ENCODE results near the gene TXNDC9.
"Not testable (repeated sequence)": the region's sequence is repeated elsewhere in the genome, so short reads cannot be mapped to it uniquely, and the experiment has no call there.

TXNDC9 gene

GRCh38 chr2:99317873-99318200 is 18.3 kb downstream of the TXNDC9 start:
- not testable (repeated sequence) for DNase-seq

DNA sequence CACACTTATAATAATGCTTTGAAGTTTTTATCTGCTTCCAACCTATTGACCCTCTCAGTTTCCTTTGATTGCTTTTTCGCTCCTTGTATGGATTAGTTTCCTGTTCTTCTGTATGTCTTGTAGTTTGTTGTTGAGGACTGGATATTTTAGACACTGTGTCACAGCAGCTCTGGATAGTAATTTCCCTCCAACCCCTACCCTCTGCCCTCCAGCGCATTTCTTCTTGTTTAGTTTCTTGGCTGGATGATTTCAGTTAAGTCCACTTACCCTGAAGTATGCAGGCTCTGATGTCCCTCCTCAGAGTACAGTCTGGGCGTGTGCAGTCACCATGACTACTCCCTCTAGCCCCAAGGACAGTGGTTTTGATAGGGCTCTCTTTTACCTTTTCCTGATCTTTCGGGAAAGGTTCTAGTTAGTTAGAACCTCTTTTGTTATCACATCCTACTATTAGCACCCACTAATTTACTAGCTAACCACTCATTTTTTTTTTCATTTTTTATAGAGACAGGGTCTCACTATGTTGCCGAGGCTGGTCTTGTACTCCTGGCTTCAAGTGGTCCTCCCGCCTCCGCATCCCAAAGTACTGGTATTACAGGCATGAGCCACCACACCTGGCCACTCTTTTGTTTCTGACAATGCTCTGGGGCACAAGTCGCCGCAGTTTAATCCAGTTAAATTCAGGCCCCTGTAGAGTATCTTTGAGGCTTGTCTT is 18.8 kb downstream of the TXNDC9 start:
- DNase-seq = no peak

DNA sequence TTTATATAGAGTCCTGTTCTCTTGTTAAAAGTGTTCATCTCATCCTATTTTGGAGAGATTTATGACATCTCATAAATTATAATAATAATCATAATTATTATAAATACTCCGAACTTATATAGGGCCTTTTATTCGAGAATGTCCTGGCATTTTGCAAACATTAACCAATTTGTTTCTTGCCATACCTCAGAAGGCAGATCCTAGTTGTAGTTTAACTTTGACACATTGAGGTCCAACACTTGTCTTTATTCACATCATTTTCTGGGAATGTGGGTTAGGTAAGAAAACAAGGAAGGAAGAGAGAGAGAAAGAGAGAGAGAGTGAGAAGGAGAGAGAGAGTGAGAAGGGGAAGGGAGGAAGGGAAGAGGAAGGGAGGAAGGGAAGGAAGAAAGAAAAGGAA is 35.0 kb downstream of the TXNDC9 start, which contains the start of gene LYG1:
Gene LYG1 (minus strand): TSS at position 101 of the 400 bp plus-strand sequence. CDS start 5,527 bp downstream, outside the sequence.
- not testable (repeated sequence) for DNase-seq

- no peak for DNase-seq
These were observed 36.6 kb downstream of the TXNDC9 start for GRCh38 chr2:99299580-99299979.

DNA sequence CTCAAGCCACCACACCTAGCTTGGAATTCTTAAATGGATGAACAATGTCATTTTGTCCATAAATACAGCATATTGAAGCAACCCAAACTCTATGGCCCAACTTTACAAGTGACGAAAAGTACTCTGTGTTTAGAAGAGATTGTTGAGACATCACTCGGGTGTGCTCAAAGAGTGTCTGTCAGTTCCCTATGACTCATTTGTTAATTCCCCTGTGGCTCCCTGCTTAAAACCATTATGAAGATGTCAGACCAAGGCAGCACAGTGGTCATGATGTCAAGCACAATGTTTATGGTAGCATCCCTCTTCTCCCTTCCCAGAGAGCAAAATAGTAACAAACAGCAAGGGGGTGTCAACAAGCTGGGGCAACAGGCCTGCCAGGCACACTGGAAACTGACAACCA is 38.1 kb downstream of the TXNDC9 start:
- DNase-seq = no peak

GRCh38 chr2:99285526-99285925 is 50.6 kb downstream of the TXNDC9 start:
- no peak for DNase-seq

DNA sequence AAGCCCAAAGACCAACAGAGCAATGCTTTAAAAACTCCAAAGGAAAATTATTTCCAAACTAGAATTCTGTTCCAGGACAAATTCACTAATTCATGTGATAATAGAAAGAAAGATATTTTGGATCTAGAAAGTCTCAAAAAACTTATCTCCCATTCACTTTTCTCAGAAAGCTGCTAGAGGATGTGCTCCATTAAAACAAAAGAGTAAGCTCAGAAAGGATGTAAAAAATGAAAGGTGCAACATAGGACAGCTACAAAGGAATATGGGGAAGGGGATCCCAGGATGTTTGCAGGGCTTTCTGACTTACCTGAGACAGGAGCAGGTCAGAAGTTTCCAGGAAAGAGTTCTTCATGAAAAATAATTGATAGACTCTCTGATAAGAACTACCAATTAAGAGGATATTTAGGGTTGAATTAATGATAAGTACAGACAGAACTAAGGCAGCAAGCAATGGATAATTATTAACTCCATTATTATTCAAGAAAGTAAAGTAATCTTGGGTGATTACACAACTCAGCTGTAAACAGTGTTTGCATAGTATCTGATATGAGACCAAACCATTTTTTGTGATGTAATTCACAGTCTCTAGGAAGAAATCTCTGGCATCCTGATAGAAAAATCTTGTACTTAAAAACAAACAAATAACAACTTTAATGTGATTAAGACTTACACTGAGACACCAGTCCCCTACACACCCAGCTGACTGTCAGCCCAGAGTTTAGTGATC is 56.0 kb downstream of the TXNDC9 start:
- DNase-seq = no peak

GRCh38 chr2:99278793-99279291 is 57.3 kb downstream of the TXNDC9 start:
- no peak for DNase-seq

DNA sequence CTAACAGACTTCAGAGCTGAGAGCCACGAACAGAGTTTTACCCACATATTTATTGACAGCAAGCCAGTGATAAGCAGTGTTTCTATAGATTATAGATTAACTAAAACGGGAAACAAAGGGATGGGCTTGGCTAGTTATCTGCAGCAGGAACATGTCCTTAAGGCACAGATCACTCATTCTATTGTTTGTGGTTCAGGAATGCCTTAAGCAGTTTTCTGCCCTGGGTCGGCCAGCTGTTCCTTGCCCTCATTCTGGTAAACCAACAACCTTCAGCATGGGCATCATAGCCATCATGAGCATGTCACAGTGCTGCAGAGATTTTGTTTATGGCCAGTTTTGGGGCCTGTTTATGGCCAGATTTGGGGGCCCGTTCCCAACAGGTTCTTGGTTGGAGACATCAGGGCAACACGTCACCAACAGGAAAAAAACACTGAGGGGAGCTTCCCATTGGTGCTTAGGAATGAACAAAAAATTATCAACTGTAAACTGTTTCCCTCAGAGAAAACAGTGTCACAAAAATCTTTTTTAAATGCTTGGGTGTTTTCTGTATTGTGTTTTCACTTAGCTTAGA is 57.9 kb downstream of the TXNDC9 start:
- DNase-seq = not testable (repeated sequence)

DNA sequence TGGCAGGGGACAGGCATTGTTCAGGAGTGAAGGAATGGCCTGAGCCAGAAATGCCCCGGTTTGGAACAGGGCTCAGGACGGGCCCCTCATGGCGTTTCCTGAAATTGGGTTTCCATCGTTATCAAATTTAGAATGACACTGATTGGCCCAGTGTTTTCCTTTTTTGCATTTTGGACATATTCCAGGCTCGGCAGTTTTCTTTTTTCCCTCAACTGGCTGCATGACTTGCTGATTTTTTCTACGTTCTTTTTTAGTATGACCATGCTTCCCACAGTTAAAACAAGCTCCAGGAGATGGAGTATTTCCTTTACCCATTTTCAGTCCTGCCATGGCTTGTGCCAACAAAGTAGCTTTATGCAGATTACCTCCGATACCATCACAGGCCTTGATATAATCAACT is 60.3 kb downstream of the TXNDC9 start:
- DNase-seq = no peak

Data from activated gamma-delta T cell treated with Interleukin-2 at 50 U/mL for 16 hours (primary cell).